GM23338 (cell line): ENCODE measurements around the gene SNPH. TPM values are rescaled to one million over a fixed set of nuclear protein-coding genes. Genes with fewer than 3 reads are reported as not detected.

Experiments used
- ATAC-seq: fragments of 200-7000 bp; cut with Tn5 transposase; 3 replicates; pipeline ENCODE4 v1.9.1; 2020
- DNase-seq: peaks from one replicate; pipeline ENCODE4 v3.0.0-alpha.2; 2015; ENCODE audit warnings: low spot score
- H2AFZ ChIP-seq: fragments of 200-600 bp; sonication (generic); 2 replicates; pipeline ENCODE4 v1.8.0; 2016; ENCODE audit warnings: antibody characterized with exemption, mild to moderate bottlenecking, moderate library complexity
- H3F3A ChIP-seq: fragments of 200-600 bp; sonication (generic); replicated peaks from 2 replicates; pipeline ENCODE4 v1.8.0; 2017; ENCODE audit warnings: antibody characterized with exemption, mixed run types, low read depth
- H3K27ac ChIP-seq: fragments of 200-600 bp; sonication (generic); 2 replicates; pipeline ENCODE4 v1.6.1; 2016; ENCODE audit warnings: low read depth
- H3K27me3 ChIP-seq: fragments of 200-600 bp; sonication (generic); 2 replicates; pipeline ENCODE4 v1.8.0; 2016; ENCODE audit warnings: mild to moderate bottlenecking, mixed run types, moderate library complexity; ENCODE audit not compliant: insufficient read depth
- H3K36me3 ChIP-seq: fragments of 200-600 bp; sonication (generic); 2 replicates; pipeline ENCODE4 v1.8.0; 2016; ENCODE audit warnings: mild to moderate bottlenecking; ENCODE audit not compliant: insufficient read depth
- H3K4me1 ChIP-seq: fragments of 200-600 bp; sonication (generic); 2 replicates; pipeline ENCODE4 v1.8.0; 2016; ENCODE audit warnings: mild to moderate bottlenecking, moderate library complexity; ENCODE audit not compliant: insufficient read depth
- H3K4me2 ChIP-seq: fragments of 200-600 bp; sonication (generic); 2 replicates; pipeline ENCODE4 v1.7.1; 2017; ENCODE audit warnings: mixed run types
- H3K4me3 ChIP-seq: fragments of 200-600 bp; sonication (generic); 2 replicates; pipeline ENCODE4 v1.6.1; 2016; ENCODE audit warnings: mixed run types
- H3K79me2 ChIP-seq: fragments of 200-600 bp; sonication (generic); replicated peaks from 2 replicates; pipeline ENCODE4 v1.8.0; 2017; ENCODE audit warnings: mild to moderate bottlenecking; ENCODE audit not compliant: insufficient read depth
- H3K9me2 ChIP-seq: fragments of 200-600 bp; sonication (generic); 2 replicates; pipeline ENCODE4 v1.8.0; 2017; ENCODE audit not compliant: insufficient read depth
- H4K20me1 ChIP-seq: fragments of 200-600 bp; sonication (generic); replicated peaks from 2 replicates; pipeline ENCODE4 v1.8.0; 2017; ENCODE audit warnings: mild to moderate bottlenecking; ENCODE audit not compliant: insufficient read depth
- H3K27ac Mint-ChIP-seq: 2 replicates; pipeline ENCODE4 v1.8.0; 2020; ENCODE audit warnings: inconsistent platforms, mild to moderate bottlenecking, moderate library complexity, mixed read lengths
- H3K27me3 Mint-ChIP-seq: 3 replicates; pipeline ENCODE4 v1.8.0; 2022; ENCODE audit warnings: low read depth, mild to moderate bottlenecking, moderate library complexity, mixed read lengths, inconsistent platforms; ENCODE audit not compliant: insufficient read depth, poor library complexity
- H3K36me3 Mint-ChIP-seq: 3 replicates; pipeline ENCODE4 v1.8.0; 2021; ENCODE audit warnings: low read depth, mild to moderate bottlenecking, inconsistent platforms, moderate library complexity, mixed read lengths
- H3K4me1 Mint-ChIP-seq: 3 replicates; pipeline ENCODE4 v1.8.0; 2020; ENCODE audit warnings: mild to moderate bottlenecking, inconsistent platforms, mixed read lengths
- H3K4me3 Mint-ChIP-seq: 3 replicates; pipeline ENCODE4 v1.8.0; 2021; ENCODE audit warnings: moderate library complexity, mild to moderate bottlenecking, inconsistent platforms, mixed read lengths
- H3K9me3 Mint-ChIP-seq: 3 replicates; pipeline ENCODE4 v1.8.0; 2020; ENCODE audit warnings: moderate library complexity, mild to moderate bottlenecking, inconsistent platforms, mixed read lengths
- EZH2 ChIP-seq: fragments of 200-600 bp; sonication (generic); IDR thresholded peaks from one replicate; pipeline ENCODE4 v1.8.0; 2017; ENCODE audit warnings: antibody characterized with exemption, mild to moderate bottlenecking, low read depth; ENCODE audit not compliant: unreplicated experiment
- NANOG ChIP-seq: IDR thresholded peaks from 2 replicates; pipeline ENCODE4 v1.6.1; 2016; ENCODE audit warnings: antibody characterized with exemption, borderline replicate concordance
- POLR2AphosphoS5 ChIP-seq: IDR thresholded peaks from 2 replicates; pipeline ENCODE4 v1.6.1; 2016; ENCODE audit warnings: antibody characterized with exemption, low read depth
- STAT1 ChIP-seq: IDR thresholded peaks from one replicate; pipeline ENCODE4 v1.6.1; 2016; ENCODE audit warnings: antibody characterized with exemption; ENCODE audit not compliant: unreplicated experiment
- ZNF114 ChIP-seq: fragments of 250-450 bp; sonication (Bioruptor Pico); IDR thresholded peaks from 2 replicates; pipeline ENCODE4 v1.5.0; 2020; ENCODE audit warnings: mild to moderate bottlenecking, moderate library complexity
- ZNF331 ChIP-seq: fragments of 250-450 bp; sonication (Bioruptor Pico); IDR thresholded peaks from 2 replicates; pipeline ENCODE4 v1.5.0; 2020; ENCODE audit warnings: low read depth, mild to moderate bottlenecking, moderate library complexity
- polyA plus RNA-seq: library from polyadenylated mRNA; unstranded; fragments of >200 nt; fragmentation: Nextera tagmentation; extraction: Ambion mirVana; gene quantifications from 2 replicates; pipeline ENCODE4 v1.2.1, GENCODE V29; 2016
- total RNA-seq: library from RNA; depleted of rRNA; stranded (reverse); fragments of >200 nt; shearing (Covaris generic); gene quantifications from 2 replicates; pipeline ENCODE4 v1.2.3, GENCODE V29; 2014
- TF ChIP-seq, protein P1 (sequence below): IDR thresholded peaks from one replicate; pipeline ENCODE4 v1.6.1; 2018; ENCODE audit warnings: antibody characterized with exemption; ENCODE audit not compliant: unreplicated experiment
- TF ChIP-seq, protein P2 (sequence below): fragments of 250-450 bp; sonication (Bioruptor Pico); IDR thresholded peaks from 2 replicates; pipeline ENCODE4 v1.5.0; 2020; ENCODE audit warnings: mild to moderate bottlenecking, moderate library complexity

The SNPH gene
- total and polyA plus RNA-seq, 2 experiments from 2014 or later = 1.5 to 5.8 TPM

DNA sequence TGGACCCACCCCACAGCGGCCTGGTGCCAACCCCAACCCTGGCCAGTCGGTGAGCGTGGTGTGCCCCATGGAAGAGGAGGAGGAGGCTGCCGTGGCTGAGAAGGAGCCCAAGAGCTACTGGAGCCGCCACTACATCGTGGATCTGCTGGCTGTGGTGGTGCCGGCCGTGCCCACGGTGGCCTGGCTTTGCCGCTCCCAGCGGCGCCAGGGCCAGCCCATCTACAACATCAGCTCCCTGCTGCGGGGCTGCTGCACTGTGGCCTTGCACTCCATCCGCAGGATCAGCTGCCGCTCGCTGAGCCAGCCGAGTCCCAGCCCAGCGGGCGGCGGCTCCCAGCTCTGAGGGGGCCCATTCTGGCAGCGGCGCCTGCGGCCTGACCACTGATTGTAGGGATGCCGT is 39.6 kb downstream of the SNPH start:
- Mint-ChIP-seq H3K9me3 (no peaks in the 10 kb centered on the region), H3K36me3 (peaks cover 3% of the 10 kb centered on the region; the same call in 2 of the 3 replicates), H3K27ac (no peak overlapping the region), H3K4me1 (peaks cover 21% of the 10 kb centered on the region), H3K27me3 (peaks cover 8% of the 10 kb centered on the region), H3K4me3 (no peak overlapping the region; the same call in 2 of the 3 replicates)
- Histone ChIP-seq H3K27ac (no peak overlapping the region), H2AFZ (no peak overlapping the region), H3K36me3 (no peaks in the 10 kb centered on the region), H3K9me2 (no peaks in the 10 kb centered on the region), H3K4me2 (no peak overlapping the region), H3K4me3 (no peak overlapping the region), H3F3A (no peaks in the 10 kb centered on the region), H3K4me1 (0 out of 2 replicates have a peak, but pooled peaks cover 5% of the 10 kb centered on the region), H3K27me3 (no peaks in the 10 kb centered on the region), H4K20me1 (no peaks in the 10 kb centered on the region), H3K79me2 (no peaks in the 10 kb centered on the region)
- DNase-seq (no peak), ATAC-seq (no peak)
- TF ChIP-seq, protein P1, sequence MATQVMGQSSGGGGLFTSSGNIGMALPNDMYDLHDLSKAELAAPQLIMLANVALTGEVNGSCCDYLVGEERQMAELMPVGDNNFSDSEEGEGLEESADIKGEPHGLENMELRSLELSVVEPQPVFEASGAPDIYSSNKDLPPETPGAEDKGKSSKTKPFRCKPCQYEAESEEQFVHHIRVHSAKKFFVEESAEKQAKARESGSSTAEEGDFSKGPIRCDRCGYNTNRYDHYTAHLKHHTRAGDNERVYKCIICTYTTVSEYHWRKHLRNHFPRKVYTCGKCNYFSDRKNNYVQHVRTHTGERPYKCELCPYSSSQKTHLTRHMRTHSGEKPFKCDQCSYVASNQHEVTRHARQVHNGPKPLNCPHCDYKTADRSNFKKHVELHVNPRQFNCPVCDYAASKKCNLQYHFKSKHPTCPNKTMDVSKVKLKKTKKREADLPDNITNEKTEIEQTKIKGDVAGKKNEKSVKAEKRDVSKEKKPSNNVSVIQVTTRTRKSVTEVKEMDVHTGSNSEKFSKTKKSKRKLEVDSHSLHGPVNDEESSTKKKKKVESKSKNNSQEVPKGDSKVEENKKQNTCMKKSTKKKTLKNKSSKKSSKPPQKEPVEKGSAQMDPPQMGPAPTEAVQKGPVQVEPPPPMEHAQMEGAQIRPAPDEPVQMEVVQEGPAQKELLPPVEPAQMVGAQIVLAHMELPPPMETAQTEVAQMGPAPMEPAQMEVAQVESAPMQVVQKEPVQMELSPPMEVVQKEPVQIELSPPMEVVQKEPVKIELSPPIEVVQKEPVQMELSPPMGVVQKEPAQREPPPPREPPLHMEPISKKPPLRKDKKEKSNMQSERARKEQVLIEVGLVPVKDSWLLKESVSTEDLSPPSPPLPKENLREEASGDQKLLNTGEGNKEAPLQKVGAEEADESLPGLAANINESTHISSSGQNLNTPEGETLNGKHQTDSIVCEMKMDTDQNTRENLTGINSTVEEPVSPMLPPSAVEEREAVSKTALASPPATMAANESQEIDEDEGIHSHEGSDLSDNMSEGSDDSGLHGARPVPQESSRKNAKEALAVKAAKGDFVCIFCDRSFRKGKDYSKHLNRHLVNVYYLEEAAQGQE = no peak
- no peak for TF ChIP-seq STAT1
- TF ChIP-seq, protein P2, sequence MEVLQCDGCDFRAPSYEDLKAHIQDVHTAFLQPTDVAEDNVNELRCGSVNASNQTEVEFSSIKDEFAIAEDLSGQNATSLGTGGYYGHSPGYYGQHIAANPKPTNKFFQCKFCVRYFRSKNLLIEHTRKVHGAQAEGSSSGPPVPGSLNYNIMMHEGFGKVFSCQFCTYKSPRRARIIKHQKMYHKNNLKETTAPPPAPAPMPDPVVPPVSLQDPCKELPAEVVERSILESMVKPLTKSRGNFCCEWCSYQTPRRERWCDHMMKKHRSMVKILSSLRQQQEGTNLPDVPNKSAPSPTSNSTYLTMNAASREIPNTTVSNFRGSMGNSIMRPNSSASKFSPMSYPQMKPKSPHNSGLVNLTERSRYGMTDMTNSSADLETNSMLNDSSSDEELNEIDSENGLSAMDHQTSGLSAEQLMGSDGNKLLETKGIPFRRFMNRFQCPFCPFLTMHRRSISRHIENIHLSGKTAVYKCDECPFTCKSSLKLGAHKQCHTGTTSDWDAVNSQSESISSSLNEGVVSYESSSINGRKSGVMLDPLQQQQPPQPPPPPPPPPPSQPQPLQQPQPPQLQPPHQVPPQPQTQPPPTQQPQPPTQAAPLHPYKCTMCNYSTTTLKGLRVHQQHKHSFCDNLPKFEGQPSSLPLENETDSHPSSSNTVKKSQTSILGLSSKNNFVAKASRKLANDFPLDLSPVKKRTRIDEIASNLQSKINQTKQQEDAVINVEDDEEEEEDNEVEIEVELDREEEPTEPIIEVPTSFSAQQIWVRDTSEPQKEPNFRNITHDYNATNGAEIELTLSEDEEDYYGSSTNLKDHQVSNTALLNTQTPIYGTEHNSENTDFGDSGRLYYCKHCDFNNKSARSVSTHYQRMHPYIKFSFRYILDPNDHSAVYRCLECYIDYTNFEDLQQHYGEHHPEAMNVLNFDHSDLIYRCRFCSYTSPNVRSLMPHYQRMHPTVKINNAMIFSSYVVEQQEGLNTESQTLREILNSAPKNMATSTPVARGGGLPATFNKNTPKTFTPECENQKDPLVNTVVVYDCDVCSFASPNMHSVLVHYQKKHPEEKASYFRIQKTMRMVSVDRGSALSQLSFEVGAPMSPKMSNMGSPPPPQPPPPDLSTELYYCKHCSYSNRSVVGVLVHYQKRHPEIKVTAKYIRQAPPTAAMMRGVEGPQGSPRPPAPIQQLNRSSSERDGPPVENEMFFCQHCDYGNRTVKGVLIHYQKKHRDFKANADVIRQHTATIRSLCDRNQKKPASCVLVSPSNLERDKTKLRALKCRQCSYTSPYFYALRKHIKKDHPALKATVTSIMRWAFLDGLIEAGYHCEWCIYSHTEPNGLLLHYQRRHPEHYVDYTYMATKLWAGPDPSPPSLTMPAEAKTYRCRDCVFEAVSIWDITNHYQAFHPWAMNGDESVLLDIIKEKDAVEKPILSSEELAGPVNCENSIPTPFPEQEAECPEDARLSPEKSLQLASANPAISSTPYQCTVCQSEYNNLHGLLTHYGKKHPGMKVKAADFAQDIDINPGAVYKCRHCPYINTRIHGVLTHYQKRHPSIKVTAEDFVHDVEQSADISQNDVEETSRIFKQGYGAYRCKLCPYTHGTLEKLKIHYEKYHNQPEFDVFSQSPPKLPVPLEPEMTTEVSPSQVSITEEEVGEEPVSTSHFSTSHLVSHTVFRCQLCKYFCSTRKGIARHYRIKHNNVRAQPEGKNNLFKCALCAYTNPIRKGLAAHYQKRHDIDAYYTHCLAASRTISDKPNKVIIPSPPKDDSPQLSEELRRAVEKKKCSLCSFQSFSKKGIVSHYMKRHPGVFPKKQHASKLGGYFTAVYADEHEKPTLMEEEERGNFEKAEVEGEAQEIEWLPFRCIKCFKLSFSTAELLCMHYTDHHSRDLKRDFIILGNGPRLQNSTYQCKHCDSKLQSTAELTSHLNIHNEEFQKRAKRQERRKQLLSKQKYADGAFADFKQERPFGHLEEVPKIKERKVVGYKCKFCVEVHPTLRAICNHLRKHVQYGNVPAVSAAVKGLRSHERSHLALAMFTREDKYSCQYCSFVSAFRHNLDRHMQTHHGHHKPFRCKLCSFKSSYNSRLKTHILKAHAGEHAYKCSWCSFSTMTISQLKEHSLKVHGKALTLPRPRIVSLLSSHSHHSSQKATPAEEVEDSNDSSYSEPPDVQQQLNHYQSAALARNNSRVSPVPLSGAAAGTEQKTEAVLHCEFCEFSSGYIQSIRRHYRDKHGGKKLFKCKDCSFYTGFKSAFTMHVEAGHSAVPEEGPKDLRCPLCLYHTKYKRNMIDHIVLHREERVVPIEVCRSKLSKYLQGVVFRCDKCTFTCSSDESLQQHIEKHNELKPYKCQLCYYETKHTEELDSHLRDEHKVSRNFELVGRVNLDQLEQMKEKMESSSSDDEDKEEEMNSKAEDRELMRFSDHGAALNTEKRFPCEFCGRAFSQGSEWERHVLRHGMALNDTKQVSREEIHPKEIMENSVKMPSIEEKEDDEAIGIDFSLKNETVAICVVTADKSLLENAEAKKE (CRISPR knock-in tag) = no peak
- no peak for TF ChIP-seq ZNF331 (CRISPR knock-in tag)
- TF ChIP-seq NANOG = no peak
- no peak for TF ChIP-seq POLR2AphosphoS5
- no peak for TF ChIP-seq ZNF114 (CRISPR knock-in tag)
- no peak for TF ChIP-seq EZH2
